ENCODE results near the gene SULT1C2.

The SULT1C2 gene

DNA sequence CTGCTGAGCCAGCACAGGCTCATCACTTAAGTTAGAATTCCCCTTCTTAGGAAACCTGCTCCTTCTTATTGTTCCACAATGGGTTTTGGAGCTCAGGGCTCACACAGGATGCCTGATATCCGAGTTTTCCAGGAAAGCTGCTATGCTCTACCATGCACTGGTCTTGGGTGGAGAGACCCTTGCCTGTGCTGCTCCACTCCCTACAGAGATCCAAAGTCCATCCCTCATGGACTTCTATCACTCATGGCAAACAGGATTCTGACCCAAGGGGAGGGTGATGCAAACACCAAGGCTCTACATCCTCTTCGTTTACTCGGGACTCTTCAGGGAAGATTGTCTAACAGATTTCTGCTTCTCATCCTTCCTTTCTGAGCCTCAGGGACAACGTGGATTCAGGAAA, 5.2 kb downstream of the SULT1C2 start:
- Histone ChIP-seq H3K27me3 (ENCODE audit: insufficient read depth, low read depth, severe bottlenecking) (peaks cover 90% of the 10 kb centered on the region), H3K36me3 (no peaks in the 10 kb centered on the region), H3K27ac (no peak overlapping the region), H3K9me3 (ENCODE audit: severe bottlenecking) (no peaks in the 10 kb centered on the region), H3K4me3 (ENCODE audit: low read depth, low read length) (no peak overlapping the region)
- TF ChIP-seq, protein P1, sequence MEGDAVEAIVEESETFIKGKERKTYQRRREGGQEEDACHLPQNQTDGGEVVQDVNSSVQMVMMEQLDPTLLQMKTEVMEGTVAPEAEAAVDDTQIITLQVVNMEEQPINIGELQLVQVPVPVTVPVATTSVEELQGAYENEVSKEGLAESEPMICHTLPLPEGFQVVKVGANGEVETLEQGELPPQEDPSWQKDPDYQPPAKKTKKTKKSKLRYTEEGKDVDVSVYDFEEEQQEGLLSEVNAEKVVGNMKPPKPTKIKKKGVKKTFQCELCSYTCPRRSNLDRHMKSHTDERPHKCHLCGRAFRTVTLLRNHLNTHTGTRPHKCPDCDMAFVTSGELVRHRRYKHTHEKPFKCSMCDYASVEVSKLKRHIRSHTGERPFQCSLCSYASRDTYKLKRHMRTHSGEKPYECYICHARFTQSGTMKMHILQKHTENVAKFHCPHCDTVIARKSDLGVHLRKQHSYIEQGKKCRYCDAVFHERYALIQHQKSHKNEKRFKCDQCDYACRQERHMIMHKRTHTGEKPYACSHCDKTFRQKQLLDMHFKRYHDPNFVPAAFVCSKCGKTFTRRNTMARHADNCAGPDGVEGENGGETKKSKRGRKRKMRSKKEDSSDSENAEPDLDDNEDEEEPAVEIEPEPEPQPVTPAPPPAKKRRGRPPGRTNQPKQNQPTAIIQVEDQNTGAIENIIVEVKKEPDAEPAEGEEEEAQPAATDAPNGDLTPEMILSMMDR (IDR thresholded peaks at IDR 0.05; ENCODE audit: low read depth, low read length) = no peak
- DNase-seq = no peak

DNA sequence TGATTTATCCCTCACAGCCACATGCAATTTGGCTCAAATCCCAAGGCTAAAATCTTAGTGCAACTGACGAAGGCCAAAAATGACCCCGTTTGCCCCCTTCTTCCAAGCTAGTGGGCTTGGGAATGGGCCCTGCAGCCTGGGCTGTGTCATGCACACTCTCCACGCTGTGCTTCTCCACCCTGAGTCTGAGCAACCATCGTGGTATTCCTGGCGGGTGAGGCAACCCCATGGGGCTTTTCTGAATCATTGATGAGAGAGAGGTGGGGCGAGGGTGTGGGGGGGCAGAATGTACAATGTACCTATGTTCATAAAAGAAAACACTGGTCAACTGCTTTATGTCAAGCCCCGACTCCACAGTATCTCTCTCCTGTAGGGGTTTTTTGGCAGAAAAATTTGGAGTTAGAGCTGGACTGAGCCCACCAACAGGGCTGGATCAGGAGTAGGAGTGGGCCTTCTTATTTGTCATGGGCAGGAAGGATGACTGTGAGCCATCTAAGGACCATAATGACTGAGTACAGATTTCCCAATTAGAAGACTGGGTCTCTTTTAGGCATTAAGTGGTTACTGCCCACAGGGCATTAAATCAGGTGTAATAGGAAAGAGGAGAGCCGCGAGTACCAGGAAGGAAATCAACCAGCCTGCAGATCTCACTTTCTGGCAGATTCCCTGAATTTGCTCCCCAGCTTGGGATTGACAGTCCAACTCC, 8.9 kb downstream of the SULT1C2 start:
- Histone ChIP-seq H3K4me3 (ENCODE audit: low read depth, low read length) (no peak overlapping the region), H3K27me3 (ENCODE audit: insufficient read depth, low read depth, severe bottlenecking) (peaks cover 87% of the 10 kb centered on the region), H3K36me3 (no peaks in the 10 kb centered on the region), H3K27ac (no peak overlapping the region), H3K9me3 (ENCODE audit: severe bottlenecking) (no peaks in the 10 kb centered on the region)
- no peak for DNase-seq
- TF ChIP-seq, protein P1 (IDR thresholded peaks at IDR 0.05; ENCODE audit: low read depth, low read length) = no peak

DNA sequence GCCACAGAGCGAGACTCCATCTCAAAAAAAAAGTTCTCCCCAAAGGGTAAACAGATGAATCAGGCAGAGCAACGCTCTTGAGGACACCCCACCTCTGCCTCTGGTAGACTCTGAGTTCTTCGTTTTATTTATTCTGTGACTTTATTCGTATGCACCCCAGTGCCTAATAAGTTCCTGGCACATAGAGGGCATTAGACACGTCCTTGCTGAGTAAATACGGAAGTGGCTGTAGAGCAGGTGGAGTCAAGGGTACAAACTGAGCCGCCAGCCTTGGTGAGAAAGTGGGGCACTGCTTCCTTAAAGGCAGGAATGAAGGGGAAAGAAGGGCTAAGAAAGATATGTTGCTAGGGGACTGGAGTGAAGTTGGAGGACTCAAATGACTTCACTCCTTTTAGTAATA, 12.9 kb downstream of the SULT1C2 start:
- H3K27me3 ChIP-seq (ENCODE audit: insufficient read depth, low read depth, severe bottlenecking) = peaks cover 83% of the 10 kb centered on the region
- no peak overlapping the region for H3K27ac ChIP-seq
- TF ChIP-seq, protein P1 (IDR thresholded peaks at IDR 0.05; ENCODE audit: low read depth, low read length) = no peak
- no peak for DNase-seq
- no peaks in the 10 kb centered on the region for H3K36me3 ChIP-seq
- no peak overlapping the region for H3K4me3 ChIP-seq (ENCODE audit: low read depth, low read length)
- H3K9me3 ChIP-seq (ENCODE audit: severe bottlenecking) = no peaks in the 10 kb centered on the region

DNA sequence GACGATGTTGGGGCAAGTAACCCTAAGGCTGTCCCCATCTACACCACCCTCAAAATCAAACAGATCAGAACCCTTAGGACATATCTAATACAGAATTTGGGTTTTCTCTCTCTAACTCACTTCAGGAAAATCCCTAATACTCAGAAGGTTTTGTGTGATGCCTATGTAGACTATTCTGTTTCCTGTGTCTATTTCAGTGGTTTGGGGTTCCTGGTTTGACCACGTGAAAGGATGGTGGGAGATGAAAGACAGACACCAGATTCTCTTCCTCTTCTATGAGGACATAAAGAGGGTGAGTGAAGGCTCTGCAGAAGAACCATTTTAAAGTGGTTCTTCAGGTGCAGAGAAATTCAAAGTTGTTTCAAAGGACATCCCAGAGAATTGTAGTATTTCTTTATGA, 16.3 kb downstream of the SULT1C2 start:
- DNase-seq = no peak
- Histone ChIP-seq H3K36me3 (no peaks in the 10 kb centered on the region), H3K27me3 (ENCODE audit: insufficient read depth, low read depth, severe bottlenecking) (peaks cover 74% of the 10 kb centered on the region), H3K9me3 (ENCODE audit: severe bottlenecking) (no peaks in the 10 kb centered on the region), H3K4me3 (ENCODE audit: low read depth, low read length) (no peak overlapping the region), H3K27ac (no peak overlapping the region)
- TF ChIP-seq, protein P1 (IDR thresholded peaks at IDR 0.05; ENCODE audit: low read depth, low read length) = no peak

DNA sequence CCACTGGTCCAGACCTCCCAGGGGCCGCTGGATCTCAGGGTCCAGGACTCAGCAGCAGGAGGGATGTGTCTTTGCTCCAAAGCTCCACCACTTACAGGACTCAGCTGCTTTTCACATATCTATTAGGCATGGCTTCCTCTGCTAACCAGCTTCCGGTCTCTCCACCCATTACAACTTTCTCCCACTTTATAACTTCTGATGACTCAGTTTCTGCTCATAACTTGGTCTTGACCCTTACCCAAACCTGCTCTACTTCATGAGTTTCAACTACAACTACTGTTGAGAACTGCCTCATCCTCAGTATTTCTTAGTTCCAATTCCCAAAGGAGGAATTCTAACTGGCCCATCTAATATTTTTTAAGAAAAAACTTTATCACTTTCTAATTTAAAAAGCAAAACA, 17.2 kb downstream of the SULT1C2 start:
- DNase-seq = no peak
- peaks cover 65% of the 10 kb centered on the region for H3K27me3 ChIP-seq (ENCODE audit: insufficient read depth, low read depth, severe bottlenecking)
- TF ChIP-seq, protein P1 (IDR thresholded peaks at IDR 0.05; ENCODE audit: low read depth, low read length) = no peak
- H3K36me3 ChIP-seq = no peaks in the 10 kb centered on the region
- H3K27ac ChIP-seq = no peak overlapping the region
- H3K9me3 ChIP-seq (ENCODE audit: severe bottlenecking) = no peaks in the 10 kb centered on the region
- no peak overlapping the region for H3K4me3 ChIP-seq (ENCODE audit: low read depth, low read length)

DNA sequence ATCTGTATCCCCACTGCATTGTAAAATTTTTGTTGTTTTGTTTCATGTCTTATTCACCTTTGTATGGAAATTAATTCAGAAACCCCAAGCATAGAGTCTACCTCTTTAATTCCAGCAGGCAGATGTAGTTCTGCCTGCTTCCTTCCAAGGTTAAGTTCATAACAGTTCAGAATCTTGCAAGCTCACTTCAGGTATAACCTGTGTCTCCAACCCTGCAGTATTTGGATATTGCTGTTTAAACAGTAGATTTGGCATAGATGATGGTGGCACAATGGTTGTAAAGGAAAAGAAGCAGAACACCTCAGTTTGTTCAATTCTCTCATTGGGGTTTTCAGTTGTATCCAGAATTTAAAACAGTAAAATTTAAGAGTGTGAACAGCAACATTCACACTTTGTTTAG, 21.2 kb downstream of the SULT1C2 start:
- TF ChIP-seq, protein P1 (IDR thresholded peaks at IDR 0.05; ENCODE audit: low read depth, low read length) = no peak
- no peaks in the 10 kb centered on the region for H3K36me3 ChIP-seq
- DNase-seq = no peak
- H3K27ac ChIP-seq = no peak overlapping the region
- no peak overlapping the region for H3K4me3 ChIP-seq (ENCODE audit: low read depth, low read length)
- H3K9me3 ChIP-seq (ENCODE audit: severe bottlenecking) = no peaks in the 10 kb centered on the region
- peaks cover 55% of the 10 kb centered on the region for H3K27me3 ChIP-seq (ENCODE audit: insufficient read depth, low read depth, severe bottlenecking)
